ENCODE data around the gene NEURL1. TPM values are rescaled to one million over a fixed set of nuclear protein-coding genes. Genes with fewer than 3 reads are reported as not detected.
A peak's percentile ranks its signal among the peaks of the same experiment; 100 is the strongest.

NEURL1 gene
- total RNA-seq, 1 donor from 2014 or later = 2.5 TPM

- H3K27me3 Mint-ChIP-seq (ENCODE audit: unreplicated experiment) = peaks cover 35% of the 10 kb centered on the region
- no peaks in the 10 kb centered on the region for H3K9me3 Mint-ChIP-seq (ENCODE audit: unreplicated experiment)
- no peak for DNase-seq (ENCODE audit: extremely low spot score, unreplicated experiment)
- TF ChIP-seq, protein P1, sequence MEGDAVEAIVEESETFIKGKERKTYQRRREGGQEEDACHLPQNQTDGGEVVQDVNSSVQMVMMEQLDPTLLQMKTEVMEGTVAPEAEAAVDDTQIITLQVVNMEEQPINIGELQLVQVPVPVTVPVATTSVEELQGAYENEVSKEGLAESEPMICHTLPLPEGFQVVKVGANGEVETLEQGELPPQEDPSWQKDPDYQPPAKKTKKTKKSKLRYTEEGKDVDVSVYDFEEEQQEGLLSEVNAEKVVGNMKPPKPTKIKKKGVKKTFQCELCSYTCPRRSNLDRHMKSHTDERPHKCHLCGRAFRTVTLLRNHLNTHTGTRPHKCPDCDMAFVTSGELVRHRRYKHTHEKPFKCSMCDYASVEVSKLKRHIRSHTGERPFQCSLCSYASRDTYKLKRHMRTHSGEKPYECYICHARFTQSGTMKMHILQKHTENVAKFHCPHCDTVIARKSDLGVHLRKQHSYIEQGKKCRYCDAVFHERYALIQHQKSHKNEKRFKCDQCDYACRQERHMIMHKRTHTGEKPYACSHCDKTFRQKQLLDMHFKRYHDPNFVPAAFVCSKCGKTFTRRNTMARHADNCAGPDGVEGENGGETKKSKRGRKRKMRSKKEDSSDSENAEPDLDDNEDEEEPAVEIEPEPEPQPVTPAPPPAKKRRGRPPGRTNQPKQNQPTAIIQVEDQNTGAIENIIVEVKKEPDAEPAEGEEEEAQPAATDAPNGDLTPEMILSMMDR (IDR thresholded peaks at IDR 0.05) = no peak
- no peak overlapping the region for H3K27ac Mint-ChIP-seq (ENCODE audit: unreplicated experiment)
- H3K36me3 Mint-ChIP-seq (ENCODE audit: unreplicated experiment) = no peaks in the 10 kb centered on the region
- no peak overlapping the region for H3K4me3 Mint-ChIP-seq (ENCODE audit: unreplicated experiment)
- peaks cover 10% of the 10 kb centered on the region for H3K4me1 Mint-ChIP-seq (ENCODE audit: unreplicated experiment)
Measured at GRCh38 chr10:103540722-103541121, 47.2 kb downstream of the NEURL1 start.

DNA sequence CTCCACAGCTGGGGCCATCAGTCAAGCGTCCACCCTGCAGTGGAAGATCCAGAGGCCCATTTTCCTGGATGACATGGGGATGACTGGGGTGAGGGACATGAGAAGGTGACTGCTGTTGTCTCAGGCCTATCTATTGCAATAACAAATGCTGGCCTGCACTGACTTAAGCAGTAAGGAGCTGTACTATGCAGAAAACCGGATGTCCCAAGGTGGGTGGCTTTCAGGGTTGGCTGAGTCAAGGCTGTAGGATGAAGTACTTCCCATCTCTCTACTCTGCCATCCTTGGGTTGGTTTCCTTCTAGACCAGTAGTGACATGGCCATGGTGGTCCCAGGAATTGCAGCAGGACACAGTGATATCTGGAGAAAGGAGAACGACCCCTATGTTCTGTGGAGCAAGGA lies 48.1 kb downstream of the NEURL1 start:
- Mint-ChIP-seq H3K27ac (ENCODE audit: unreplicated experiment) (no peak overlapping the region), H3K4me1 (ENCODE audit: unreplicated experiment) (peaks cover 10% of the 10 kb centered on the region), H3K27me3 (ENCODE audit: unreplicated experiment) (peaks cover 31% of the 10 kb centered on the region), H3K36me3 (ENCODE audit: unreplicated experiment) (no peaks in the 10 kb centered on the region), H3K9me3 (ENCODE audit: unreplicated experiment) (no peaks in the 10 kb centered on the region), H3K4me3 (ENCODE audit: unreplicated experiment) (no peak overlapping the region)
- no peak for DNase-seq (ENCODE audit: extremely low spot score, unreplicated experiment)
- TF ChIP-seq, protein P1 (IDR thresholded peaks at IDR 0.05) = no peak

GRCh38 chr10:103542764-103543616 lies 49.5 kb downstream of the NEURL1 start:
- H3K4me3 Mint-ChIP-seq (ENCODE audit: unreplicated experiment) = peak overlapping the region; percentile 66
- DNase-seq (ENCODE audit: extremely low spot score, unreplicated experiment) = no peak

GRCh38 chr10:103543617-103544525 lies 50.4 kb downstream of the NEURL1 start:
- TF ChIP-seq, protein P1 (IDR thresholded peaks at IDR 0.05) = no peak
- H3K4me1 Mint-ChIP-seq (ENCODE audit: unreplicated experiment) = peaks cover 10% of the 10 kb centered on the region
- no peak overlapping the region for H3K4me3 Mint-ChIP-seq (ENCODE audit: unreplicated experiment)
- DNase-seq (ENCODE audit: extremely low spot score, unreplicated experiment) = no peak
- peaks cover 21% of the 10 kb centered on the region for H3K27me3 Mint-ChIP-seq (ENCODE audit: unreplicated experiment)
- H3K9me3 Mint-ChIP-seq (ENCODE audit: unreplicated experiment) = no peaks in the 10 kb centered on the region
- H3K36me3 Mint-ChIP-seq (ENCODE audit: unreplicated experiment) = no peaks in the 10 kb centered on the region
- no peak overlapping the region for H3K27ac Mint-ChIP-seq (ENCODE audit: unreplicated experiment)

More at GRCh38 chr10:103542764-103543616, 49.5 kb downstream of the NEURL1 start:
- TF ChIP-seq, protein P1 (IDR thresholded peaks at IDR 0.05) = peak; percentile 74
- Mint-ChIP-seq H3K9me3 (ENCODE audit: unreplicated experiment) (no peaks in the 10 kb centered on the region), H3K36me3 (ENCODE audit: unreplicated experiment) (no peaks in the 10 kb centered on the region), H3K27me3 (ENCODE audit: unreplicated experiment) (peaks cover 19% of the 10 kb centered on the region), H3K4me1 (ENCODE audit: unreplicated experiment) (peaks cover 10% of the 10 kb centered on the region), H3K27ac (ENCODE audit: unreplicated experiment) (no peak overlapping the region)

All from osteocyte (in vitro differentiated cells).